GM12892 (cell line): ENCODE results near the gene RDH14.

ENCODE experiments used
- POLR2A ChIP-seq: IDR thresholded peaks from 2 replicates; pipeline ENCODE4 v1.6.1; 2011; ENCODE audit warnings: low read depth, low read length, control low read depth
- POLR2AphosphoS5 ChIP-seq: IDR thresholded peaks from 2 replicates; pipeline ENCODE4 v1.6.1; 2011; ENCODE audit warnings: low read depth, low read length, control low read depth
- TAF1 ChIP-seq: IDR thresholded peaks from 2 replicates; pipeline ENCODE4 v1.6.1; 2011; ENCODE audit warnings: low read depth, mild to moderate bottlenecking, control low read depth, low read length, borderline replicate concordance

GRCh38 chr2:18583905-18584607, 23.6 kb upstream of the RDH14 start:
- no peak for TF ChIP-seq POLR2AphosphoS5
- TF ChIP-seq POLR2A: no peak
- TF ChIP-seq TAF1: no peak
